A549 (cell line): Measurements from ENCODE around the gene SCAMP3. TPM values are rescaled to one million over a fixed set of nuclear protein-coding genes. Genes with fewer than 3 reads are reported as not detected.

ENCODE experiments used
- ATAC-seq, 2 experiments: fragments of 200-7000 bp in 1 of 2; fragments of >200 bp in 1 of 2; cut with Nextera tagmentation in 1 of 2; cut with Tn5 transposase in 1 of 2; 3 replicates each; pipeline versions ENCODE4 v1.8.0 to v1.9.1; 2018 to 2020; ENCODE audit warnings: mild to moderate bottlenecking in 1 of 2, moderate library complexity in 1 of 2
- CTCF ChIA-PET: fragments of 300-600 bp; sonication (Branson Sonifier 250); formaldehyde crosslinking; extraction: SDS; loops from one replicate; lab custom pipeline; 2021; ENCODE audit warnings: antibody characterized with exemption, inconsistent platforms; lab: Yijun Ruan, JAX
- POLR2A ChIA-PET: fragments of 350-600 bp; formaldehyde crosslinking; extraction: SDS; loops from one replicate; lab custom pipeline; 2021; ENCODE audit warnings: antibody characterized with exemption, inconsistent platforms; lab: Yijun Ruan, JAX
- DNase-seq, 2 experiments: peaks; one replicate each; pipeline versions ENCODE4 v3.0.0 to v3.0.0-alpha.2; 2011 to 2016; ENCODE audit warnings: low read depth in 1 of 2, low spot score in 1 of 2
- FAIRE-seq: peaks from 2 replicates; lab custom pipeline; 2011; peaks lifted over from hg19 to GRCh38; lab: Jason Lieb, UNC
- H3K27ac ChIP-seq, 2 experiments: fragments of >200 bp; sonication (Bioruptor Twin); formaldehyde crosslinking; 3 replicates each; pipeline ENCODE4 v1.5.1; 2016 to 2017
- H3K4me1 ChIP-seq: fragments of >200 bp; sonication (Bioruptor Twin); formaldehyde crosslinking; 3 replicates; pipeline ENCODE4 v1.6.1; 2016
- H3K4me2 ChIP-seq: fragments of >200 bp; sonication (Bioruptor Twin); formaldehyde crosslinking; 3 replicates; pipeline ENCODE4 v1.6.1; 2016
- H3K4me3 ChIP-seq: fragments of >200 bp; sonication (Bioruptor Twin); formaldehyde crosslinking; 3 replicates; pipeline ENCODE4 v1.5.1; 2016
- H3K9me3 ChIP-seq: fragments of >200 bp; sonication (Bioruptor Twin); formaldehyde crosslinking; 3 replicates; pipeline ENCODE4 v1.6.1; 2016
- BCL3 ChIP-seq: fragments of >200 bp; sonication (Bioruptor Twin); formaldehyde crosslinking; IDR thresholded peaks from 3 replicates; pipeline ENCODE4 v1.6.1; 2016
- BHLHE40 ChIP-seq: IDR thresholded peaks from 2 replicates; pipeline ENCODE4 v1.6.1; 2012; ENCODE audit warnings: low read depth, low read length, inconsistent platforms
- CEBPB ChIP-seq, 2 experiments: fragments of >200 bp in 1 of 2; sonication (Bioruptor Twin) in 1 of 2; formaldehyde crosslinking in 1 of 2; IDR thresholded peaks; 2 replicates each; pipeline ENCODE4 v1.6.1; 2012 to 2016
- CHD4 ChIP-seq: fragments of 200-600 bp; sonication (generic); IDR thresholded peaks from 2 replicates; pipeline ENCODE4 v1.6.1; 2016; ENCODE audit warnings: antibody characterized with exemption, mild to moderate bottlenecking, borderline replicate concordance
- HOXA7 ChIP-seq: fragments of 250-450 bp; sonication (Bioruptor Pico); IDR thresholded peaks from 2 replicates; pipeline ENCODE4 v1.5.0; 2020; ENCODE audit warnings: mild to moderate bottlenecking, moderate library complexity
- HOXB13 ChIP-seq: fragments of 250-450 bp; sonication (Bioruptor Pico); IDR thresholded peaks from 2 replicates; pipeline ENCODE4 v1.5.0; 2020; ENCODE audit warnings: low read depth, mild to moderate bottlenecking, moderate library complexity
- KDM1A ChIP-seq: fragments of 200-600 bp; sonication (generic); IDR thresholded peaks from 2 replicates; pipeline ENCODE4 v1.6.1; 2016; ENCODE audit warnings: low read depth, mild to moderate bottlenecking
- NPAS2 ChIP-seq: fragments of 250-450 bp; sonication (Bioruptor Pico); IDR thresholded peaks from 2 replicates; pipeline ENCODE4 v1.8.0; 2022; ENCODE audit warnings: mild to moderate bottlenecking, moderate library complexity, borderline replicate concordance
- PBX3 ChIP-seq: IDR thresholded peaks from 2 replicates; pipeline ENCODE4 v1.6.1; 2012
- REST ChIP-seq: fragments of 200-600 bp; sonication (generic); IDR thresholded peaks from 2 replicates; pipeline ENCODE4 v1.6.1; 2016; ENCODE audit warnings: antibody characterized with exemption, mild to moderate bottlenecking, moderate library complexity
- SMC3 ChIP-seq: fragments of >200 bp; sonication (Bioruptor Twin); formaldehyde crosslinking; IDR thresholded peaks from 3 replicates; pipeline ENCODE4 v1.6.1; 2018; ENCODE audit warnings: inconsistent platforms
- ZC3H11A ChIP-seq: fragments of 450-650 bp; IDR thresholded peaks from 2 replicates; pipeline ENCODE4 v1.6.1; 2014; ENCODE audit warnings: antibody characterized with exemption, mild to moderate bottlenecking
- ZSCAN20 ChIP-seq: fragments of 250-450 bp; sonication (Bioruptor Pico); IDR thresholded peaks from 2 replicates; pipeline ENCODE4 v1.8.0; 2022; ENCODE audit warnings: mild to moderate bottlenecking, moderate library complexity
- WGBS: methylation state at CpG from one replicate; pipeline ENCODE4 v1.1.6; 2017; ENCODE audit errors: missing lambda C conversion rate; 5-methylcytosine and 5-hydroxymethylcytosine counted together
- polyA plus RNA-seq, 4 experiments: library from polyadenylated mRNA; depleted of rRNA in 3 of 4; stranded (reverse); fragments of >200 nt; fragmentation: RNase III in 1 of 4; extraction: RNeasy Plus Mini Kit Qiagen cat#74134 plus additional on column Dnase treatment in 1 of 4; gene quantifications; 2 replicates in 3 of 4; 3 replicates in 1 of 4; pipeline ENCODE4 v1.2.3, GENCODE V29; 2011 to 2017
- TF ChIP-seq, protein P1 (sequence below): fragments of 450-650 bp; IDR thresholded peaks from 2 replicates; pipeline ENCODE4 v1.6.1; 2014; ENCODE audit warnings: antibody characterized with exemption
- TF ChIP-seq, protein P2 (sequence below): fragments of 150-350 bp; IDR thresholded peaks from 2 replicates; pipeline ENCODE4 v1.6.1; 2014; ENCODE audit warnings: low read depth, mild to moderate bottlenecking, low read length
- TF ChIP-seq, protein P3 (sequence below): fragments of 250-450 bp; sonication (Bioruptor Pico); IDR thresholded peaks from 2 replicates; pipeline ENCODE4 v1.5.0; 2021; ENCODE audit warnings: mild to moderate bottlenecking, moderate library complexity, borderline replicate concordance
- TF ChIP-seq, protein P4 (sequence below): fragments of >200 bp; sonication (Bioruptor Twin); formaldehyde crosslinking; IDR thresholded peaks from 2 replicates; pipeline ENCODE4 v1.6.1; 2016

SCAMP3 gene
- polyA plus RNA-seq, 2 of the 4 experiments (the other 2 are of a cell fraction): 75.9 to 135 TPM

DNA sequence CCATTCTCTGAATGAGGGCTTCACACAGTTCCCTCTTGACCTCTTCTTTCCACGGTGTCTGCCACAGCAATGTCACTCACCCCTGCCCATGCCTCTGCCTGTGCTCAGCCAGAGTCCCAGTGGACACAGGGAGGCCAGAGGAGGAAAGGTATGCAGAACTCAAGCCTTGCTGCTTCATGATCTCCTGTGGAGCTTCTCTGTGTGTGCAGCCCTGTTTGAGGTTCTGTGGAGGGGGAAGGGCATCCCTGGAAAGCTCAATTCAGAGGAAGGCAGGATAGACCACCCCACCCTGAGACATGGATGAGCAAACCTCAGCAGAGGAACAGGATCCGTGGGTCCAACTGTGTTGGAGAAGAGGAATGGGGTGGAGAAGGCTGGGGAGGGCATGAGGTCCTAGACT lies 17.1 kb upstream of the SCAMP3 start:
- no peak for FAIRE-seq
- WGBS: 77% methylated on average over 2 of the region's 2 CpGs
- POLR2A ChIA-PET: interaction anchor here (2.0 kb wide), 1 partner anchor 44 kb away, joined by 5 read pairs; no protein-coding TSS in a partner anchor

DNA sequence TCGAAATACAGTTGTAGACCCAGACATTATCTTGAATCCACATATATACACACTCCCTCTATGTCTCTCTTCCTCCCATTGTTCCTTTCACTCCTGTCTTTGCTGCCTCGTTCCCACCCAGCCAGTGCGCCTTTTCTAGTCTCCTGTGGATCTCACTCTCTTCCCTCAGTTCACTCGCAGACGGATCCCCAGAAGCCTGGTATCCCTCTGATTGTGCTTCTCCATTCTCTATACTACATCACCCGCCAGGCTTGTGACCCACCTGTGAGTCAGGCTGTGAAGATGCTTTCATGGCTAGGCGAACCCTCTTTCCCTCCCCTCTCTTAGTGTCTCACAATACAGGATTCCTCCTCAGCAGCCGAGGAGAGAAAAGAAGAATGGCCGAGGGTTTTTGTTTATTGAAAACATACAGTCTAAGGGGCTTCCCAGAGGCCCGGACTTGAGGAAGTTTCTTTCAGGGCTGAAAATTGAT lies 16.6 kb upstream of the SCAMP3 start:
- FAIRE-seq: no peak
- DNase-seq: no peak
- Histone ChIP-seq H3K4me1 (peaks cover 12% of the 10 kb centered on the region; the same call in 2 of the 3 replicates), H3K27ac (no peak overlapping the region), H3K9me3 (no peaks in the 10 kb centered on the region), H3K4me2 (peak overlapping the region; percentile 95), H3K4me3 (no peak overlapping the region; the same call in 2 of the 3 replicates)
- CTCF ChIA-PET: interaction anchor here (0.6 to 4.7 kb wide), 18 partner anchors 12 to 406 kb away, joined by 3 to 44 read pairs (median 6); partner anchors contain the start of genes ENTREP3, PKLR and RUSC1
- TF ChIP-seq KDM1A: no peak
- TF ChIP-seq, protein P1, sequence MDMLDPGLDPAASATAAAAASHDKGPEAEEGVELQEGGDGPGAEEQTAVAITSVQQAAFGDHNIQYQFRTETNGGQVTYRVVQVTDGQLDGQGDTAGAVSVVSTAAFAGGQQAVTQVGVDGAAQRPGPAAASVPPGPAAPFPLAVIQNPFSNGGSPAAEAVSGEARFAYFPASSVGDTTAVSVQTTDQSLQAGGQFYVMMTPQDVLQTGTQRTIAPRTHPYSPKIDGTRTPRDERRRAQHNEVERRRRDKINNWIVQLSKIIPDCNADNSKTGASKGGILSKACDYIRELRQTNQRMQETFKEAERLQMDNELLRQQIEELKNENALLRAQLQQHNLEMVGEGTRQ: no peak
- TF ChIP-seq HOXA7: no peak
- TF ChIP-seq, protein P2, sequence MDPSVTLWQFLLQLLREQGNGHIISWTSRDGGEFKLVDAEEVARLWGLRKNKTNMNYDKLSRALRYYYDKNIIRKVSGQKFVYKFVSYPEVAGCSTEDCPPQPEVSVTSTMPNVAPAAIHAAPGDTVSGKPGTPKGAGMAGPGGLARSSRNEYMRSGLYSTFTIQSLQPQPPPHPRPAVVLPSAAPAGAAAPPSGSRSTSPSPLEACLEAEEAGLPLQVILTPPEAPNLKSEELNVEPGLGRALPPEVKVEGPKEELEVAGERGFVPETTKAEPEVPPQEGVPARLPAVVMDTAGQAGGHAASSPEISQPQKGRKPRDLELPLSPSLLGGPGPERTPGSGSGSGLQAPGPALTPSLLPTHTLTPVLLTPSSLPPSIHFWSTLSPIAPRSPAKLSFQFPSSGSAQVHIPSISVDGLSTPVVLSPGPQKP: no peak
- no peak for TF ChIP-seq CEBPB (IDR thresholded peaks at IDR 0.05)
- TF ChIP-seq, protein P3, sequence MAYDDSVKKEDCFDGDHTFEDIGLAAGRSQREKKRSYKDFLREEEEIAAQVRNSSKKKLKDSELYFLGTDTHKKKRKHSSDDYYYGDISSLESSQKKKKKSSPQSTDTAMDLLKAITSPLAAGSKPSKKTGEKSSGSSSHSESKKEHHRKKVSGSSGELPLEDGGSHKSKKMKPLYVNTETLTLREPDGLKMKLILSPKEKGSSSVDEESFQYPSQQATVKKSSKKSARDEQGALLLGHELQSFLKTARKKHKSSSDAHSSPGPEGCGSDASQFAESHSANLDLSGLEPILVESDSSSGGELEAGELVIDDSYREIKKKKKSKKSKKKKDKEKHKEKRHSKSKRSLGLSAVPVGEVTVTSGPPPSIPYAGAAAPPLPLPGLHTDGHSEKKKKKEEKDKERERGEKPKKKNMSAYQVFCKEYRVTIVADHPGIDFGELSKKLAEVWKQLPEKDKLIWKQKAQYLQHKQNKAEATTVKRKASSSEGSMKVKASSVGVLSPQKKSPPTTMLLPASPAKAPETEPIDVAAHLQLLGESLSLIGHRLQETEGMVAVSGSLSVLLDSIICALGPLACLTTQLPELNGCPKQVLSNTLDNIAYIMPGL (CRISPR knock-in tag): no peak
- no peak for TF ChIP-seq CHD4
- no peak for TF ChIP-seq HOXB13 (CRISPR knock-in tag)
- ATAC-seq: no peak; a peak in 2 of 6 replicates
- WGBS: 79% methylated on average over 10 of the region's 10 CpGs
- POLR2A ChIA-PET: interaction anchor here (1.0 to 2.0 kb wide), 2 partner anchors 30 to 45 kb away, joined by 3 to 5 read pairs; partner anchors contain the start of gene FDPS

More for the DNA sequence above, 17.1 kb upstream of the SCAMP3 start:
- Histone ChIP-seq H3K4me2 (no peak overlapping the region), H3K4me3 (no peak overlapping the region), H3K27ac (no peak overlapping the region), H3K9me3 (no peaks in the 10 kb centered on the region), H3K4me1 (peaks cover 9% of the 10 kb centered on the region; the same call in 2 of the 3 replicates)
- ATAC-seq (no peak), DNase-seq (no peak)
- TF ChIP-seq ZSCAN20 (CRISPR knock-in tag) (no peak), ZC3H11A (no peak)
- CTCF ChIA-PET: interaction anchor here (0.6 to 4.7 kb wide), 12 partner anchors 12 to 313 kb away, joined by 3 to 44 read pairs (median 10); partner anchors contain the start of genes PKLR and RUSC1

- Histone ChIP-seq H3K4me2 (peak overlapping the region; percentile 95), H3K4me3 (peak overlapping the region; percentile 93), H3K9me3 (no peaks in the 10 kb centered on the region), H3K4me1 (peaks cover 13% of the 10 kb centered on the region; the same call in 2 of the 3 replicates), H3K27ac (peak overlapping the region; percentile 76 to 87)
- ChIA-PET CTCF (interaction anchor here (0.6 to 4.7 kb wide), 18 partner anchors 12 to 407 kb away, joined by 3 to 44 read pairs (median 6); partner anchors contain the start of genes ENTREP3, PKLR and RUSC1), POLR2A (interaction anchor here (1.0 to 2.0 kb wide), 2 partner anchors 30 to 45 kb away, joined by 3 to 5 read pairs; partner anchors contain the start of gene FDPS)
- FAIRE-seq (no peak), ATAC-seq (peak; percentile 78 to 84), DNase-seq (peak; percentile 69 to 86)
- 3% methylated on average over 20 of the region's 29 CpGs for WGBS
- TF ChIP-seq, protein P4, sequence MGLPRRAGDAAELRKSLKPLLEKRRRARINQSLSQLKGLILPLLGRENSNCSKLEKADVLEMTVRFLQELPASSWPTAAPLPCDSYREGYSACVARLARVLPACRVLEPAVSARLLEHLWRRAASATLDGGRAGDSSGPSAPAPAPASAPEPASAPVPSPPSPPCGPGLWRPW: no peak
- TF ChIP-seq, protein P1: no peak
- no peak for TF ChIP-seq SMC3
- no peak for TF ChIP-seq BCL3
- TF ChIP-seq NPAS2: no peak
- TF ChIP-seq PBX3: no peak
- TF ChIP-seq REST: peak; percentile 89
- TF ChIP-seq BHLHE40: no peak
- TF ChIP-seq HOXA7: no peak
Observed at GRCh38 chr1:155277902-155278688, 15.9 kb upstream of the SCAMP3 start.
